ENCODE data around the gene CATSPERD. TPM values are rescaled to one million over a fixed set of nuclear protein-coding genes. Genes with fewer than 3 reads are reported as not detected.

The CATSPERD gene
- total and polyA plus RNA-seq, 9 of the 15 experiments (the other 6 are each of a cell fraction or from before 2014, with no cell fraction given), result not detected

- peak; percentile 87 for TF ChIP-seq ZBTB2 (IDR thresholded peaks at IDR 0.05)
- TF ChIP-seq HEY1 (CRISPR knock-in tag; IDR thresholded peaks at IDR 0.05; ENCODE audit: borderline replicate concordance), result peak; percentile 75; the same call in 1 of the 2 replicates
- no peak for TF ChIP-seq ZNF274 (IDR thresholded peaks at IDR 0.05; ENCODE audit: borderline replicate concordance, low read depth, low read length)
- TF ChIP-seq MTA2 (IDR thresholded peaks at IDR 0.05; ENCODE audit: low read depth), result no peak
- TF ChIP-seq ZNF76 (CRISPR knock-in tag; IDR thresholded peaks at IDR 0.05; ENCODE audit: borderline replicate concordance), result peak; percentile 40; the same call in 1 of the 2 replicates
- TF ChIP-seq ELF4 (CRISPR knock-in tag; IDR thresholded peaks at IDR 0.05), result peak; percentile 96
- no peak for TF ChIP-seq ZNF232 (CRISPR knock-in tag; IDR thresholded peaks at IDR 0.05)
- no peak for TF ChIP-seq HOMEZ (CRISPR knock-in tag; IDR thresholded peaks at IDR 0.05)
- TF ChIP-seq ZMIZ1 (IDR thresholded peaks at IDR 0.05; ENCODE audit: low read depth in 2 of 2, low read length in 2 of 2), result peak in 1 of 2 experiments; percentile 75; a peak in 1 of 4 replicates
- TF ChIP-seq RBBP5 (IDR thresholded peaks at IDR 0.05; ENCODE audit: borderline replicate concordance, insufficient read depth, low read length, poor library complexity, severe bottlenecking), result peak; percentile 66
- peak; percentile 67; the same call in 1 of the 2 replicates for TF ChIP-seq HLTF (IDR thresholded peaks at IDR 0.05)
- TF ChIP-seq NR3C1 (CRISPR knock-in tag; IDR thresholded peaks at IDR 0.05), result no peak
- no peak for TF ChIP-seq ESRRB (CRISPR knock-in tag; IDR thresholded peaks at IDR 0.05; ENCODE audit: borderline replicate concordance)
- no peak; the same call in 1 of the 2 replicates for TF ChIP-seq KLF6 (CRISPR knock-in tag; IDR thresholded peaks at IDR 0.05; ENCODE audit: borderline replicate concordance)
- no peak for TF ChIP-seq ZNF280A (IDR thresholded peaks at IDR 0.05; ENCODE audit: low read depth, partially characterized antibody)
- TF ChIP-seq SIRT6 (IDR thresholded peaks at IDR 0.05; ENCODE audit: low read depth, low read length), result no peak
- TF ChIP-seq HDAC6 (IDR thresholded peaks at IDR 0.05; ENCODE audit: low read depth, low read length), result 0 out of 2 replicates have a peak, but pooled peaks have one; percentile 22
- TF ChIP-seq TOE1 (IDR thresholded peaks at IDR 0.05; ENCODE audit: borderline replicate concordance), result peak; percentile 76; the same call in 1 of the 2 replicates
- TF ChIP-seq TOE1 (CRISPR knock-in tag; IDR thresholded peaks at IDR 0.05; ENCODE audit: borderline replicate concordance, low read depth), result no peak
Observed at GRCh38 chr19:5827891-5828660, 107.6 kb downstream of the CATSPERD start (continued).

Measured in K562 (cell line).